ENCODE measurements around the gene SGO2.

Gene SGO2, protein sequence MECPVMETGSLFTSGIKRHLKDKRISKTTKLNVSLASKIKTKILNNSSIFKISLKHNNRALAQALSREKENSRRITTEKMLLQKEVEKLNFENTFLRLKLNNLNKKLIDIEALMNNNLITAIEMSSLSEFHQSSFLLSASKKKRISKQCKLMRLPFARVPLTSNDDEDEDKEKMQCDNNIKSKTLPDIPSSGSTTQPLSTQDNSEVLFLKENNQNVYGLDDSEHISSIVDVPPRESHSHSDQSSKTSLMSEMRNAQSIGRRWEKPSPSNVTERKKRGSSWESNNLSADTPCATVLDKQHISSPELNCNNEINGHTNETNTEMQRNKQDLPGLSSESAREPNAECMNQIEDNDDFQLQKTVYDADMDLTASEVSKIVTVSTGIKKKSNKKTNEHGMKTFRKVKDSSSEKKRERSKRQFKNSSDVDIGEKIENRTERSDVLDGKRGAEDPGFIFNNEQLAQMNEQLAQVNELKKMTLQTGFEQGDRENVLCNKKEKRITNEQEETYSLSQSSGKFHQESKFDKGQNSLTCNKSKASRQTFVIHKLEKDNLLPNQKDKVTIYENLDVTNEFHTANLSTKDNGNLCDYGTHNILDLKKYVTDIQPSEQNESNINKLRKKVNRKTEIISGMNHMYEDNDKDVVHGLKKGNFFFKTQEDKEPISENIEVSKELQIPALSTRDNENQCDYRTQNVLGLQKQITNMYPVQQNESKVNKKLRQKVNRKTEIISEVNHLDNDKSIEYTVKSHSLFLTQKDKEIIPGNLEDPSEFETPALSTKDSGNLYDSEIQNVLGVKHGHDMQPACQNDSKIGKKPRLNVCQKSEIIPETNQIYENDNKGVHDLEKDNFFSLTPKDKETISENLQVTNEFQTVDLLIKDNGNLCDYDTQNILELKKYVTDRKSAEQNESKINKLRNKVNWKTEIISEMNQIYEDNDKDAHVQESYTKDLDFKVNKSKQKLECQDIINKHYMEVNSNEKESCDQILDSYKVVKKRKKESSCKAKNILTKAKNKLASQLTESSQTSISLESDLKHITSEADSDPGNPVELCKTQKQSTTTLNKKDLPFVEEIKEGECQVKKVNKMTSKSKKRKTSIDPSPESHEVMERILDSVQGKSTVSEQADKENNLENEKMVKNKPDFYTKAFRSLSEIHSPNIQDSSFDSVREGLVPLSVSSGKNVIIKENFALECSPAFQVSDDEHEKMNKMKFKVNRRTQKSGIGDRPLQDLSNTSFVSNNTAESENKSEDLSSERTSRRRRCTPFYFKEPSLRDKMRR

GRCh38 chr2:200525882-200526651 lies at the start of gene SGO2:
SGO2 (plus strand) TSS chr2:200526207; CDS start chr2:200532976, 6,769 bp downstream.
- peak; percentile 95 for DNase-seq

- no peak for DNase-seq
Measured at GRCh38 chr2:200476836-200477235, 49.2 kb upstream of the SGO2 start.

DNA sequence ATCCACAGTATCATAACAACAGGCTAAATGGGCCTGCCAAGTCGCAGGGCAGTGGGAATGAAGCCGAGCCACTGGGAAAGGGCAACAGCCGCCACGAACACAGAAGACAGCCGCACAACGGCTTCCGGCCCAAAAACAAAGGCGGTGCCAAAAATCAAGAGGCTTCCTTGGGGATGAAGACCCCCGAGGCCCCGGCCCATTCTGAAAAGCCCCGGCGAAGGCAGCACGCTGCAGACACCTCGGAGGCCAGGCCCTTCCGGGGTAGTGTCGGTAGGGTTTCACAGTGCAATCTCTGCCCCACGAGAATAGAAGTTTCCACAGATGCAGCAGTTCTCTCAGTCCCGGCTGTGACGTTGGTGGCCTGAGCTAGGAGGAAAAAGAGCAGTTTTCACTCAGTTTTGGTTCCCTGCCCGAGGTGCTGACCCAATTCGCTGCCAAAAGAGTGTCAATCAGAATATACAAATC lies 48.3 kb upstream of the SGO2 start:
- DNase-seq = no peak

DNA sequence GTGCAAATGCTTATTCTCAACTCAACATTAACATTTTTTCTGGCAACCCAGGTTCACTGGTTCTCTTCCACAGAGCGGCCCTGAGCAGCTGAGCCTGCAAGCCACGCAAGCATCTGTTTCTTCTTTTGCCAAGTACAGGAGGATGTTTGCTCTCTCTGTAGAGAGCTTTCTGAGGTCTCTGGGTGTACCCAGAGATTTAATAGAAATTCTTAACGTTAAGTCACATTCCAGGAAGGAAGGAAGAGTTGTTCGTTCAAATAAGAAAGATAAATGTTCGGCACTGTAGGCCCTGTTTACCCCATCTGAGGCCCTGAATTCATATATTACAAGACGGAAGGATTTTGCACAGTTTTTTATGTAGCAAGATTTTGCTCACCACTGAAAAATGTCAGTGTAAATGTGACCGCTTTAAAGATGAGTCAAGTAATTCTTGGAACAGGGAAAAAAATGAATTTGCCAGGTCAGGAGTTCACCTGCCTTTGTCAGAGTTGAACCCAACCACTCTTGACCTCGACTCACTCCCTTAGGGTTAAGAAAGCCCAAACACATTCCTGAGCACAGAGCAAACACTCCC lies 46.2 kb upstream of the SGO2 start:
- DNase-seq = no peak

DNA sequence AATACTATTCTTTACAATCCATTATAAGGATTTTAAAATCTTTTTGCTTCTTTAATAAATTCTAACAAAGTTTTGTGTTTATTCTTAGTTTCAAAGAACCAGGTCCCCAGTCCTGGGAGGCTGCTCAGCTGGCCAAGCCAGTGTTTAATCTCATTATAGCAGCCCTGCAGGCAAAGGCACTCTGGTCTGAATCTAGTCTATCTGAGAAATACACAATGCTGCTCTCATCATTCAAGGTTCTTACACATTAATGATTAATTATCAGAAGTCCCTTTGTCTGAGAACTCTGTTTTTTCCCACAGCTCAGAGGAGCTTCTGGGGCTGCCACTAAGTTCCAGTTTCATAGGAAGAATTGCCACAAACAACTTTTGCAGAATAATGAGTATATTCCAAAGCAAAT lies 43.8 kb upstream of the SGO2 start:
- no peak for DNase-seq

GRCh38 chr2:200483729-200484198 lies 42.2 kb upstream of the SGO2 start:
- no peak for DNase-seq

GRCh38 chr2:200484934-200485333 lies 41.1 kb upstream of the SGO2 start:
- no peak for DNase-seq

DNA sequence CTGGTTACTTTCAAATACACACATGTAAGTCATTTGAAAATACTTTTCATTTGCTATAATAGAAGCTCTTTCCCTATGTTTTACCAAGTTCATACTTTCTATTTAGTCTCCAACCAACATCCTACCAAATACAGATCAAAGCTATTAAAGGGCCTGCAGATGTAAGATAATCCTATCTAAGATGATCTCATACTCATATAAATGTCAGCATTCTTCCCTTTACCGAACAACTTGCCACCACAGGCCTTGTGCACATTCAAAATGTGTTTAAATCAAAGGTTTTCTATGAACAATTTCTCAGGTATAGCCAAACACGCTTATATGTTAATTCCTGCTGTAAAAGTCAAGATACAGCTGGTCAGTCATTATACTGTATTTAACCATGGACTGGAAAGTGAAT lies 39.5 kb upstream of the SGO2 start:
- no peak for DNase-seq

DNA sequence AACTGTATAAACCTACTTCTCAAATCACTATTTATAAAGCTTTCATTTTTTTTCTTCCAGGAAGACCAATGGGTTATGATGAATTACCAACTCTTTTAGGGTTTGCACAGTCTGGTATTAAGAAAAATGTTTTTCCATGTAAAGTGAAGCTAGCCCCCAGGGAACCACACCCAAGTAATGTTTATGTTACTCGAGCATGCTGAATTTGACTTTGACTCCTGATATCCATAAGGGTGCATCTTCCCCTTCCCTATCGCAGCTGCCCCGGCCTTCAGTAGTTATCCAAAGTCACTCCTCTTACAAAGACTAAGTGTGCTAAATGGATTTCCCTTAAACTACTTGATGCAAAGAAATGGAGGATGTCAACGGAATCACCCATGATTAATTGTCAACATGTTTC lies 37.8 kb upstream of the SGO2 start:
- no peak for DNase-seq

DNA sequence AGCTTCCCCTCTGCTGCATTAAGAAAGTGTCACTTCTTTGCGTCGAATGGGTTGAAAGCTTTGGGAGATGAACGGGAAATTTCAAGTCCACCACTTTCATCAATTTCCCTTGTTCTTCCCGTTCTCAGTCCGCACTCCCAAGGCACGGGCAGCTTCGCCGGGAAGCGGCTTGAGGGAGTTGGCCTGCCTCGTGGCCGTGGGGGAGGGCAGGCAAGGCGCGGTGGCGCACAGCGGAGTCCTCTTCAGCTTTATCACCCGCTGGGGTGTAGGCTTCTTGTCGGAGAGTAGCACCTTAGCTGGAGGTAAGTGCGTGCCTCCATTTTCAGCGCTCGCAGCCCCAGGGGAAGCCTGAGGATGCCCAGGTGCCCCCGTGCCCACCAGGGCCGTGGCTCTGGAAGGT lies 36.0 kb upstream of the SGO2 start:
- no peak for DNase-seq

DNA sequence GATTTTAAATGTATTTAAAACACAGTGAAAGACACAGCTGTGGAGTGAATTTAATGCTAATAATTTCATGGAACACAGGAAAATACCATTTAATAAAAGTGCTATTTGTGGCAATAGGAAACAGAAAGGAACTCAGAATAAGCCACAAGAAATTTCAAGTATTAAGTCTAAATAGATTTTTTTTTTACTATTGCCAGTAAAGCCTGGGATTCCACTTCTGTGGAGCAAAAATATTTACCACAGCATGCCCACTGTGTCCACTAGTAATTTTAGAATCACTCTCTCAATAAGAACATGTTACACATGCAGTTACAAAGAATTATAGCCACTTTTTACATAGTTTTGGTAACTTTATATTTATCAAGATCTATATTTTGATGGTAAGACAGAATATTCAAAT lies 33.4 kb upstream of the SGO2 start:
- no peak for DNase-seq

- no peak for DNase-seq
Measured at GRCh38 chr2:200494048-200494447, 32.0 kb upstream of the SGO2 start.

- no peak for DNase-seq
Measured at GRCh38 chr2:200496696-200497095, 29.3 kb upstream of the SGO2 start.

GRCh38 chr2:200498402-200499162 lies 27.4 kb upstream of the SGO2 start:
- DNase-seq = no peak

DNA sequence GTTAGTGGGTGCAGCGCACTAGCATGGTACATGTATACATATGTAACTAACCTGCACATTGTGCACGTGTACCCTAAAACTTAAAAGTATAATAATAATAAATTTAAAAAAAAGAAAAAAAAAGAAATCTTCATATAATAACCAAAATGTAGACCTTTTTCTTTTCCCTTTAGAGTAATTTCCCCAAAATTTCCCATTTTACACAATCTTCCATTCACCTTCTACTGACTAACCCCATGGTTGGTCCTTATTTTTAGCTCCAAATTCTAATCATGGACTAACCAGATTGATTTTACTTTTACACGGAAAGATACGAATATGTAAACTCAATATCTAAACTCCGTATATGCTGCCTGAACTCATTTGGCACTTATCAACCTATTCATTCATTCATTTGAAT lies 23.8 kb upstream of the SGO2 start:
- no peak for DNase-seq

- no peak for DNase-seq
Measured at GRCh38 chr2:200506679-200507078, 19.3 kb upstream of the SGO2 start.

DNA sequence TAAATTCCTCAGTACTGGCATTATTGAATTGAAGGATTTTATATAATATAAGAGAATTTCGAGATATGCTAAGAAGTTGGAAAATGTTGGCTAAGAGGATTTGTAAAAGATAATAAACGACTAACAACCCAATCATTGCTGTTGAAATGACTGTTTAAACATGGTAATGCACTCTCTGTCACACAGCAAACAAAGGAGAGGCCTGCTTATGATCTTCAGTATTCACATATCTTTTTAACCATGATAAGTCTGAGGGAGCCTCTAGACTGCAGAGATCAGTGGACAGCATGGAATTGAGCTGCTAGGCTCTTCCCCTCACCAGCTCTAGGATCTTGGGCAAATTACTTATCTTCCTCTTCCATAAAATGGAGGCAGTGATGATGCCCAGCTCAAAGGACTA lies 18.8 kb upstream of the SGO2 start:
- DNase-seq = no peak

- DNase-seq = no peak
Measured at GRCh38 chr2:200509235-200509611, 16.8 kb upstream of the SGO2 start.

- peak; percentile 90 for DNase-seq
Measured at GRCh38 chr2:200509612-200510433, 16.2 kb upstream of the SGO2 start, which contains the start of gene KCTD18. KCTD18 (minus strand) TSS chr2:200510068; CDS start chr2:200507016, 3,052 bp downstream.

GRCh38 chr2:200515155-200515554 lies 10.9 kb upstream of the SGO2 start:
- DNase-seq = no peak

Data from CD4-positive, alpha-beta T cell treated with Interleukin-12 subunit alpha and Interleukin-12 subunit beta, for 1 hour (primary cell).